LNCaP clone FGC (cell line): ENCODE data around the gene THAP2.

ENCODE experiments used
- DNase-seq: peaks from one replicate; pipeline ENCODE4 v3.0.0-alpha.2; 2011; ENCODE audit warnings: low read depth
- H3K4me3 ChIP-seq: 2 replicates; pipeline ENCODE4 v1.5.1; 2011; ENCODE audit warnings: mild to moderate bottlenecking, low read depth, low read length, control low read depth
- CTCF ChIP-seq: IDR thresholded peaks from 2 replicates; pipeline ENCODE4 v1.5.1; 2012; ENCODE audit warnings: mild to moderate bottlenecking; ENCODE audit not compliant: control insufficient read depth, insufficient read depth; ENCODE audit errors: extremely low read depth

Gene THAP2

GRCh38 chr12:71636704-71637115 lies 27.4 kb upstream of the THAP2 start:
- peak; percentile 76 for TF ChIP-seq CTCF
- peak; percentile 39 for DNase-seq
- H3K4me3 ChIP-seq, result no peak overlapping the region

GRCh38 chr12:71638499-71638898 lies 25.6 kb upstream of the THAP2 start:
- no peak for TF ChIP-seq CTCF
- H3K4me3 ChIP-seq, result no peak overlapping the region
- no peak for DNase-seq

GRCh38 chr12:71639341-71639760 lies 24.8 kb upstream of the THAP2 start:
- H3K4me3 ChIP-seq, result no peak overlapping the region
- TF ChIP-seq CTCF, result no peak; the same call in 1 of the 2 replicates
- DNase-seq, result no peak

GRCh38 chr12:71640316-71640715 lies 23.8 kb upstream of the THAP2 start:
- no peak for DNase-seq
- TF ChIP-seq CTCF, result no peak
- no peak overlapping the region for H3K4me3 ChIP-seq

- DNase-seq, result no peak
- H3K4me3 ChIP-seq, result no peak overlapping the region
- TF ChIP-seq CTCF, result no peak
Measured at GRCh38 chr12:71641390-71641789, 22.7 kb upstream of the THAP2 start.

GRCh38 chr12:71642264-71642663 lies 21.8 kb upstream of the THAP2 start:
- no peak for TF ChIP-seq CTCF
- no peak for DNase-seq
- H3K4me3 ChIP-seq, result no peak overlapping the region

- TF ChIP-seq CTCF, result no peak
- DNase-seq, result no peak
- H3K4me3 ChIP-seq, result no peak overlapping the region
Measured at GRCh38 chr12:71645268-71645667, 18.8 kb upstream of the THAP2 start.
